IMR-90 (cell line): ENCODE results near the gene PLA2G2C. TPM values are rescaled to one million over a fixed set of nuclear protein-coding genes. Genes with fewer than 3 reads are reported as not detected.

Experiments used
- ATAC-seq: fragments of 200-7000 bp; cut with Tn5 transposase; 2 replicates; pipeline ENCODE4 v1.9.1; 2020; ENCODE audit warnings: low read depth, mild to moderate bottlenecking, moderate library complexity
- BruUV-seq: library from RNA; stranded (reverse); fragments of 400-500 nt; replicated peaks from 2 replicates; lab custom pipeline; 2021; lab: Mats Ljungman, UMichigan
- CTCF ChIA-PET: fragments of 300-600 bp; formaldehyde crosslinking; extraction: SDS; loops from one replicate; lab custom pipeline; 2021; ENCODE audit warnings: antibody characterized with exemption; lab: Yijun Ruan, JAX
- POLR2A ChIA-PET: fragments of 300-600 bp; sonication (Branson Sonifier 250); formaldehyde crosslinking; loops from one replicate; lab custom pipeline; 2022; ENCODE audit warnings: antibody characterized with exemption; ENCODE audit not compliant: unreplicated experiment; lab: Charles Lee
- DNase-seq: peaks from one replicate; pipeline ENCODE4 v3.0.0; 2013
- H2AFZ ChIP-seq: replicated peaks from 2 replicates; pipeline ENCODE3; 2013; ENCODE audit warnings: low read length, mild to moderate bottlenecking; ENCODE audit not compliant: poor library complexity
- H2AK5ac ChIP-seq: 2 replicates; pipeline ENCODE4 v1.6.1; 2013; ENCODE audit warnings: low read depth, low read length, inconsistent platforms
- H2AK9ac ChIP-seq: replicated peaks from 2 replicates; pipeline ENCODE3; 2013; ENCODE audit warnings: mild to moderate bottlenecking, low read depth, low read length, moderate library complexity; ENCODE audit not compliant: poor library complexity
- H2BK120ac ChIP-seq: 2 replicates; pipeline ENCODE4 v1.6.1; 2013; ENCODE audit warnings: low read depth, low read length, inconsistent platforms
- H2BK15ac ChIP-seq: 3 replicates; pipeline ENCODE4 v1.6.1; 2013; ENCODE audit warnings: low read depth, low read length, inconsistent platforms
- H2BK20ac ChIP-seq: 2 replicates; pipeline ENCODE4 v1.6.1; 2013; ENCODE audit warnings: low read depth, mild to moderate bottlenecking, inconsistent platforms, low read length, moderate library complexity
- H2BK5ac ChIP-seq: 2 replicates; pipeline ENCODE4 v1.6.1; 2013; ENCODE audit warnings: mild to moderate bottlenecking, low read depth, low read length, inconsistent platforms; ENCODE audit not compliant: poor library complexity, severe bottlenecking
- H3K14ac ChIP-seq: replicated peaks from 2 replicates; pipeline ENCODE4 v1.6.1; 2013; ENCODE audit warnings: low read depth, low read length, inconsistent platforms
- H3K18ac ChIP-seq: 2 replicates; pipeline ENCODE4 v1.6.1; 2013; ENCODE audit warnings: low read depth, low read length, control low read depth
- H3K23ac ChIP-seq: 2 replicates; pipeline ENCODE4 v1.6.1; 2013; ENCODE audit warnings: low read depth, low read length, inconsistent platforms
- H3K27ac ChIP-seq: 2 replicates; pipeline ENCODE4 v1.5.1; 2013; ENCODE audit warnings: mild to moderate bottlenecking, control low read depth, low read length; ENCODE audit not compliant: insufficient read depth
- H3K27me3 ChIP-seq: 2 replicates; pipeline ENCODE4 v1.6.1; 2013; ENCODE audit warnings: low read length; ENCODE audit not compliant: control insufficient read depth, insufficient read depth
- H3K36me3 ChIP-seq: 2 replicates; pipeline ENCODE4 v1.6.1; 2013; ENCODE audit warnings: low read length, mixed read lengths; ENCODE audit not compliant: control insufficient read depth, insufficient read depth
- H3K4ac ChIP-seq: 2 replicates; pipeline ENCODE4 v1.6.1; 2013; ENCODE audit warnings: low read depth, low read length, inconsistent platforms
- H3K4me1 ChIP-seq: 2 replicates; pipeline ENCODE4 v1.6.1; 2013; ENCODE audit warnings: low read length, mixed read lengths; ENCODE audit not compliant: control insufficient read depth, insufficient read depth
- H3K4me2 ChIP-seq: 2 replicates; pipeline ENCODE4 v1.6.1; 2013; ENCODE audit warnings: low read depth, mild to moderate bottlenecking, control low read depth, low read length, moderate library complexity
- H3K4me3 ChIP-seq: 2 replicates; pipeline ENCODE4 v1.5.1; 2013; ENCODE audit warnings: low read depth, mild to moderate bottlenecking, control low read depth, low read length, moderate library complexity; ENCODE audit not compliant: insufficient read depth
- H3K56ac ChIP-seq: 2 replicates; pipeline ENCODE4 v1.6.1; 2013; ENCODE audit warnings: low read length, inconsistent platforms; ENCODE audit not compliant: insufficient read depth; ENCODE audit errors: extremely low read depth
- H3K79me1 ChIP-seq, 2 experiments: 2 replicates each; pipeline ENCODE4 v1.6.1; 2013; ENCODE audit warnings: low read length in 2 of 2, inconsistent platforms in 1 of 2, low read depth in 1 of 2
- H3K9ac ChIP-seq: 2 replicates; pipeline ENCODE4 v1.6.1; 2013; ENCODE audit warnings: low read depth, low read length, control low read depth
- H3K9me1 ChIP-seq: 2 replicates; pipeline ENCODE4 v1.6.1; 2013; ENCODE audit warnings: low read length, inconsistent platforms; ENCODE audit not compliant: insufficient read depth
- H3K9me3 ChIP-seq: 2 replicates; pipeline ENCODE4 v1.6.1; 2013; ENCODE audit warnings: low read length; ENCODE audit not compliant: control insufficient read depth, insufficient read depth
- H4K20me1 ChIP-seq: 2 replicates; pipeline ENCODE4 v1.6.1; 2013; ENCODE audit warnings: low read length, inconsistent platforms; ENCODE audit not compliant: insufficient read depth
- H4K5ac ChIP-seq: 2 replicates; pipeline ENCODE4 v1.6.1; 2013; ENCODE audit warnings: mild to moderate bottlenecking, low read depth, low read length, control low read depth
- H4K8ac ChIP-seq, 2 experiments: 2 replicates each; pipeline ENCODE4 v1.6.1; 2013; ENCODE audit warnings: low read depth in 2 of 2, low read length in 2 of 2, control low read depth in 1 of 2, inconsistent platforms in 1 of 2
- H4K91ac ChIP-seq: 2 replicates; pipeline ENCODE4 v1.6.1; 2013; ENCODE audit warnings: low read depth, low read length, inconsistent platforms; ENCODE audit not compliant: insufficient read depth
- BHLHE40 ChIP-seq: fragments of 150-350 bp; IDR thresholded peaks from 2 replicates; pipeline ENCODE4 v1.6.1; 2016; ENCODE audit warnings: mild to moderate bottlenecking, low read depth, low read length
- CEBPB ChIP-seq: IDR thresholded peaks from 2 replicates; pipeline ENCODE4 v1.6.1; 2012; ENCODE audit warnings: low read depth, low read length, improper control_type of control experiment
- CHD1 ChIP-seq: IDR thresholded peaks from 2 replicates; pipeline ENCODE4 v1.6.1; 2012; ENCODE audit warnings: low read depth, low read length, improper control_type of control experiment
- MAFK ChIP-seq: IDR thresholded peaks from 2 replicates; pipeline ENCODE4 v1.6.1; 2012; ENCODE audit warnings: low read depth, low read length, improper control_type of control experiment
- MAZ ChIP-seq: IDR thresholded peaks from 2 replicates; pipeline ENCODE4 v1.6.1; 2012; ENCODE audit warnings: low read depth, mild to moderate bottlenecking, low read length, improper control_type of control experiment, moderate library complexity, borderline replicate concordance
- MXI1 ChIP-seq: IDR thresholded peaks from 2 replicates; pipeline ENCODE4 v1.6.1; 2012; ENCODE audit warnings: low read depth, mild to moderate bottlenecking, low read length, moderate library complexity, borderline replicate concordance
- NFE2L2 ChIP-seq: fragments of 150-350 bp; IDR thresholded peaks from 2 replicates; pipeline ENCODE4 v1.6.1; 2016; ENCODE audit warnings: low read depth, mild to moderate bottlenecking, low read length
- POLR2A ChIP-seq: IDR thresholded peaks from 2 replicates; pipeline ENCODE4 v1.6.1; 2012; ENCODE audit warnings: mild to moderate bottlenecking, low read depth, low read length
- RAD21 ChIP-seq: IDR thresholded peaks from 2 replicates; pipeline ENCODE4 v1.6.1; 2012; ENCODE audit warnings: low read length, improper control_type of control experiment
- RCOR1 ChIP-seq: IDR thresholded peaks from 2 replicates; pipeline ENCODE4 v1.6.1; 2012; ENCODE audit warnings: mild to moderate bottlenecking, low read length, improper control_type of control experiment; ENCODE audit not compliant: insufficient replicate concordance
- RFX5 ChIP-seq: IDR thresholded peaks from 2 replicates; pipeline ENCODE4 v1.8.0; 2012; ENCODE audit warnings: low read depth, mild to moderate bottlenecking, low read length, moderate library complexity
- SMC3 ChIP-seq: fragments of 150-350 bp; IDR thresholded peaks from 2 replicates; pipeline ENCODE4 v1.6.1; 2016; ENCODE audit warnings: low read depth, mild to moderate bottlenecking, antibody characterized with exemption, low read length, moderate library complexity
- WGBS, 2 experiments: methylation state at CpG; one replicate each; pipeline versions ENCODE4 v1.1.5 to v1.1.7; 2013; ENCODE audit warnings: missing lambda C conversion rate in 2 of 2; ENCODE audit not compliant: insufficient read length in 1 of 2; ENCODE audit errors: extremely low coverage in 2 of 2; 5-methylcytosine and 5-hydroxymethylcytosine counted together
- dilution Hi-C: fragments of 300-500 bp; cut with HindIII; formaldehyde crosslinking; loops from one replicate; pipeline ENCODE4 v1.14.3; 2018; ENCODE audit warnings: low sequenced_read_pairs; ENCODE audit not compliant: unreplicated experiment
- in situ Hi-C: fragments of 300-500 bp; cut with MboI; formaldehyde crosslinking; loops from 3 replicates; pipeline ENCODE4 v1.14.3; 2019; ENCODE audit warnings: low sequenced_read_pairs, inconsistent platforms, mixed read lengths
- intact Hi-C: fragments of 100-400 bp; cut with micrococcal nuclease; formaldehyde crosslinking; loops from 2 replicates; pipeline ENCODE4 v1.10.0; 2022
- polyA plus RNA-seq, 3 experiments: library from polyadenylated mRNA; depleted of rRNA; stranded (reverse); fragments of >200 nt; gene quantifications; 2 replicates each; pipeline ENCODE4 v1.2.3, GENCODE V29; 2012; ENCODE audit warnings: low replicate concordance in 1 of 3
- total RNA-seq: library from RNA; depleted of rRNA; stranded (reverse); fragments of >200 nt; gene quantifications from 2 replicates; pipeline ENCODE4 v1.2.3, GENCODE V29; 2012
- TF ChIP-seq, protein P1 (sequence below): conservative IDR thresholded peaks from 2 replicates; pipeline ENCODE4 v1.5.1; 2012; ENCODE audit warnings: mild to moderate bottlenecking, low read depth, low read length, improper control_type of control experiment
- TF ChIP-seq, protein P2 (sequence below): fragments of 150-350 bp; IDR thresholded peaks from 2 replicates; pipeline ENCODE4 v1.6.1; 2016; ENCODE audit warnings: low read depth, mild to moderate bottlenecking, low read length, moderate library complexity, borderline replicate concordance
- TF ChIP-seq, protein P3 (sequence below): fragments of 150-350 bp; IDR thresholded peaks from 2 replicates; pipeline ENCODE4 v1.6.1; 2017; ENCODE audit warnings: mild to moderate bottlenecking, antibody characterized with exemption, low read length, low read depth

The PLA2G2C gene
- total and polyA plus RNA-seq, 2 of the 4 experiments (the other 2 are of a cell fraction) = not detected

DNA sequence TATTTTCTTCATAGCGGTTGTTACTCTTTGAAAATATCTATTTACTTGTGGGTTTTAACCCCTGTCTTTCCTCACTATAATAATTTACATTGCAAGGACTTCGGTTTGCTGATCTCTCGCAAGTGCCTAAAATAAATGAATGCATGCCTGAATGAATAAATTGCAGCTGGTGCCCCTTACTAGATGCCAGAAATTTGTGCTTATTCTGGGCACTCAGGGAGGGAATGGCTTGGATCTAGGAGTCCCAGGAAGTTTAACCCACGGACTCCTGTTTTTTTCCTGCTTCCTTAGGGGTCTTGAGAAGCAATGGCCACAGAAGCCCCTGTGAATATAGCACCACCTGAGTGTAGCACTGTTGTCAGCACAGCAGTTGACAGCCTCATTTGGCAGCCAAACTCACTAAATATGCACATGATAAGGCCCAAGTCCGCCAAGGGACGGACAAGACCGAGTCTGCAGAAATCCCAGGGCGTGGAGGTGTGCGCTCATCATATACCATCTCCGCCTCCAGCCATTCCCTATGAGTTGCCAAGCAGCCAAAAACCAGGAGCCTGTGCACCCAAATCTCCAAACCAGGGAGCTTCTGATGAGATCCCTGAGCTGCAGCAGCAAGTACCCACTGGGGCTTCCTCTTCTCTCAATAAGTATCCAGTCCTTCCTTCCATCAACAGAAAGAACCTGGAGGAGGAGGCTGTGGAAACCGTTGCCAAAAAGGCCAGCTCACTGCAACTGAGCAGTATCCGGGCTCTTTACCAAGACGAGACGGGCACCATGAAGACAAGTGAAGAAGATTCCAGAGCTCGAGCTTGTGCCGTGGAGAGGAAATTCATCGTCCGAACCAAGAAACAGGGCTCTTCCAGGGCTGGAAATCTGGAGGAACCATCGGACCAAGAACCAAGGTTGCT, 4.2 kb upstream of the PLA2G2C start:
- Histone ChIP-seq H4K5ac (no peak overlapping the region), H3K9me1 (no peaks in the 10 kb centered on the region), H4K8ac (no peak overlapping the region), H3K9ac (no peak overlapping the region), H2BK15ac (no peak overlapping the region), H3K4me2 (no peak overlapping the region), H3K79me1 (no peaks in the 10 kb centered on the region), H3K14ac (no peak overlapping the region), H2BK5ac (no peak overlapping the region), H3K9me3 (no peaks in the 10 kb centered on the region), H3K4me1 (no peaks in the 10 kb centered on the region), H2BK20ac (no peak overlapping the region), H3K27ac (no peak overlapping the region), H3K27me3 (peaks cover 52% of the 10 kb centered on the region), H3K4me3 (no peak overlapping the region), H4K91ac (no peak overlapping the region), H4K20me1 (no peaks in the 10 kb centered on the region), H2AK5ac (no peak overlapping the region), H2AFZ (no peak overlapping the region), H3K36me3 (no peaks in the 10 kb centered on the region), H3K56ac (no peak overlapping the region), H2AK9ac (no peak overlapping the region), H2BK120ac (no peak overlapping the region), H3K23ac (no peak overlapping the region), H3K18ac (no peak overlapping the region), H3K4ac (no peak overlapping the region)
- no TSS peak for BruUV-seq
- POLR2A ChIA-PET = no interaction called here
- DNase-seq (no peak), ATAC-seq (no peak)
- intact Hi-C loops = no loop called here
- CTCF ChIA-PET = no interaction called here
- dilution Hi-C loops = no loop called here
- 78% methylated on average over 14 of the region's 19 CpGs; no CpG with 5 or more reads in 1 of the 2 experiments for WGBS, 2 experiments
- in situ Hi-C loops = no loop called here
- TF ChIP-seq POLR2A (no peak), RCOR1 (no peak), CHD1 (no peak), MXI1 (no peak), MAFK (no peak), SMC3 (no peak), CEBPB (no peak), RAD21 (no peak), MAZ (no peak), RFX5 (no peak), BHLHE40 (no peak), NFE2L2 (no peak)
- TF ChIP-seq, protein P1, sequence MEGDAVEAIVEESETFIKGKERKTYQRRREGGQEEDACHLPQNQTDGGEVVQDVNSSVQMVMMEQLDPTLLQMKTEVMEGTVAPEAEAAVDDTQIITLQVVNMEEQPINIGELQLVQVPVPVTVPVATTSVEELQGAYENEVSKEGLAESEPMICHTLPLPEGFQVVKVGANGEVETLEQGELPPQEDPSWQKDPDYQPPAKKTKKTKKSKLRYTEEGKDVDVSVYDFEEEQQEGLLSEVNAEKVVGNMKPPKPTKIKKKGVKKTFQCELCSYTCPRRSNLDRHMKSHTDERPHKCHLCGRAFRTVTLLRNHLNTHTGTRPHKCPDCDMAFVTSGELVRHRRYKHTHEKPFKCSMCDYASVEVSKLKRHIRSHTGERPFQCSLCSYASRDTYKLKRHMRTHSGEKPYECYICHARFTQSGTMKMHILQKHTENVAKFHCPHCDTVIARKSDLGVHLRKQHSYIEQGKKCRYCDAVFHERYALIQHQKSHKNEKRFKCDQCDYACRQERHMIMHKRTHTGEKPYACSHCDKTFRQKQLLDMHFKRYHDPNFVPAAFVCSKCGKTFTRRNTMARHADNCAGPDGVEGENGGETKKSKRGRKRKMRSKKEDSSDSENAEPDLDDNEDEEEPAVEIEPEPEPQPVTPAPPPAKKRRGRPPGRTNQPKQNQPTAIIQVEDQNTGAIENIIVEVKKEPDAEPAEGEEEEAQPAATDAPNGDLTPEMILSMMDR = no peak
- TF ChIP-seq, protein P2, sequence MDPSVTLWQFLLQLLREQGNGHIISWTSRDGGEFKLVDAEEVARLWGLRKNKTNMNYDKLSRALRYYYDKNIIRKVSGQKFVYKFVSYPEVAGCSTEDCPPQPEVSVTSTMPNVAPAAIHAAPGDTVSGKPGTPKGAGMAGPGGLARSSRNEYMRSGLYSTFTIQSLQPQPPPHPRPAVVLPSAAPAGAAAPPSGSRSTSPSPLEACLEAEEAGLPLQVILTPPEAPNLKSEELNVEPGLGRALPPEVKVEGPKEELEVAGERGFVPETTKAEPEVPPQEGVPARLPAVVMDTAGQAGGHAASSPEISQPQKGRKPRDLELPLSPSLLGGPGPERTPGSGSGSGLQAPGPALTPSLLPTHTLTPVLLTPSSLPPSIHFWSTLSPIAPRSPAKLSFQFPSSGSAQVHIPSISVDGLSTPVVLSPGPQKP = no peak
- TF ChIP-seq, protein P3, sequence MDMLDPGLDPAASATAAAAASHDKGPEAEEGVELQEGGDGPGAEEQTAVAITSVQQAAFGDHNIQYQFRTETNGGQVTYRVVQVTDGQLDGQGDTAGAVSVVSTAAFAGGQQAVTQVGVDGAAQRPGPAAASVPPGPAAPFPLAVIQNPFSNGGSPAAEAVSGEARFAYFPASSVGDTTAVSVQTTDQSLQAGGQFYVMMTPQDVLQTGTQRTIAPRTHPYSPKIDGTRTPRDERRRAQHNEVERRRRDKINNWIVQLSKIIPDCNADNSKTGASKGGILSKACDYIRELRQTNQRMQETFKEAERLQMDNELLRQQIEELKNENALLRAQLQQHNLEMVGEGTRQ = no peak
